Transverse colon (tissue), 4 donors: ENCODE measurements around the gene NOVA1. TPM values are rescaled to one million over a fixed set of nuclear protein-coding genes. Genes with fewer than 3 reads are reported as not detected.

ENCODE experiments used
- DNase-seq: peaks from one replicate; pipeline ENCODE4 v3.0.0-alpha.2; 2019
- H3K27ac ChIP-seq, 4 donors: fragments of 200-600 bp; sonication (generic); 2 replicates each; pipeline ENCODE4 v1.5.1; 2016 to 2018; ENCODE audit warnings: inconsistent platforms in 4 of 4
- H3K27me3 ChIP-seq: fragments of 200-600 bp; sonication (generic); 2 replicates; pipeline ENCODE4 v1.5.1; 2017; ENCODE audit warnings: inconsistent platforms
- H3K36me3 ChIP-seq, 4 donors: fragments of 200-600 bp; sonication (generic); 2 replicates each; pipeline ENCODE4 v1.5.1; 2017 to 2019; ENCODE audit warnings: inconsistent platforms in 4 of 4
- H3K4me1 ChIP-seq, 4 donors: fragments of 200-600 bp; sonication (generic); 2 replicates each; pipeline ENCODE4 v1.5.1; 2017 to 2020; ENCODE audit warnings: inconsistent platforms in 4 of 4
- H3K4me3 ChIP-seq, 4 donors: fragments of 200-600 bp; sonication (generic); 1 replicate in 1 of 4; 2 replicates in 3 of 4; pipeline versions ENCODE4 v1.5.1 to v1.6.1; 2017 to 2019; ENCODE audit warnings: inconsistent platforms in 4 of 4
- H3K9me3 ChIP-seq, 2 donors: fragments of 200-600 bp; sonication (generic); 2 replicates each; pipeline ENCODE4 v1.5.1; 2017 to 2019; ENCODE audit warnings: inconsistent platforms in 2 of 2
- CTCF ChIP-seq, 5 experiments: fragments of 200-600 bp in 3 of 5; fragments of 450-650 bp in 2 of 5; sonication (generic) in 3 of 5; IDR thresholded peaks; 1 replicate in 2 of 5; 2 replicates in 3 of 5; pipeline ENCODE4 v1.5.1; 2016 to 2017; ENCODE audit warnings: antibody characterized with exemption in 5 of 5, inconsistent platforms in 3 of 5, mild to moderate bottlenecking in 2 of 5, moderate library complexity in 1 of 5
- EP300 ChIP-seq: sonication (generic); formaldehyde crosslinking; IDR thresholded peaks from one replicate; pipeline ENCODE4 v1.6.1; 2017; ENCODE audit warnings: antibody characterized with exemption, low read depth
- POLR2A ChIP-seq: fragments of 450-650 bp; IDR thresholded peaks from one replicate; pipeline ENCODE4 v1.6.1; 2016; ENCODE audit warnings: antibody characterized with exemption, mild to moderate bottlenecking, moderate library complexity
- POLR2AphosphoS5 ChIP-seq, 3 donors: sonication (generic); formaldehyde crosslinking; IDR thresholded peaks; one replicate each; pipeline ENCODE4 v1.6.1; 2016; ENCODE audit warnings: antibody characterized with exemption in 3 of 3
- WGBS, 2 donors: methylation state at CpG; one replicate each; pipeline ENCODE4 v1.1.5; 2018; ENCODE audit warnings: low coverage in 1 of 2; 5-methylcytosine and 5-hydroxymethylcytosine counted together
- in situ Hi-C, 4 donors: fragments of 200-750 bp; cut with MboI; loops; one replicate each; pipeline versions ENCODE4 v1.15.0 to v1.15.1; 2017; ENCODE audit warnings: low sequenced_read_pairs in 3 of 4, low pct_ligation_motif_present in 1 of 4, low pct_unique_long_range_greater_than_20kb in 1 of 4
- intact Hi-C: fragments of 100-400 bp; cut with DNase I; formaldehyde crosslinking; loops from one replicate; pipeline ENCODE4 v1.15.1; 2023; ENCODE audit warnings: low total_unique reads
- total RNA-seq, 4 donors: library from RNA; depleted of rRNA; stranded (reverse); fragments of >200 nt; gene quantifications; one replicate each; pipeline ENCODE4 v1.1.0, GENCODE V29; 2016

NOVA1 gene
- total RNA-seq, 4 donors from 2014 or later = 3.1 to 20.2 (median 6.2) TPM

- in situ Hi-C loops (no loop called here), intact Hi-C loops (no loop called here)
- 29 to 51% methylated on average over 7 of the region's 7 CpGs for whole genome bisulfite sequencing, 2 donors
- DNase-seq = peak; percentile 64
- Histone ChIP-seq H3K36me3 (no peaks in the 10 kb centered on the region), H3K4me1 (peaks cover 0 to 18% (median 3%) of the 10 kb centered on the region in 4 donors), H3K27me3 (no peaks in the 10 kb centered on the region), H3K4me3 (no peak overlapping the region), H3K9me3 (no peaks in the 10 kb centered on the region), H3K27ac (peak overlapping the region; percentile 25 to 59 (median 48))
- TF ChIP-seq CTCF (IDR thresholded peaks at IDR 0.05) (no peak), POLR2A (no peak), POLR2AphosphoS5 (IDR thresholded peaks at IDR 0.05) (peak; percentile 61 to 72 (median 64)), EP300 (peak; percentile 52)
Observed at GRCh38 chr14:26415618-26416123, 182.2 kb downstream of the NOVA1 start.

- DNase-seq = no peak
- Histone ChIP-seq H3K36me3 (no peaks in the 10 kb centered on the region), H3K9me3 (no peaks in the 10 kb centered on the region), H3K4me1 (peaks cover 0 to 18% (median 3%) of the 10 kb centered on the region in 4 donors), H3K27ac (peak overlapping the region in 3 of 4 donors; percentile 25 to 59 (median 56)), H3K27me3 (no peaks in the 10 kb centered on the region), H3K4me3 (no peak overlapping the region)
- TF ChIP-seq CTCF (IDR thresholded peaks at IDR 0.05) = no peak
- no peak for TF ChIP-seq POLR2AphosphoS5 (IDR thresholded peaks at IDR 0.05)
- no peak for TF ChIP-seq EP300
- TF ChIP-seq POLR2A = no peak
- in situ Hi-C loops = no loop called here
- intact Hi-C loops = no loop called here
Observed at GRCh38 chr14:26414926-26415325, 182.9 kb downstream of the NOVA1 start.

- no peak for DNase-seq
- intact Hi-C loops = no loop called here
- Histone ChIP-seq H3K4me3 (no peak overlapping the region), H3K4me1 (peaks cover 0 to 18% (median 3%) of the 10 kb centered on the region in 4 donors), H3K27me3 (no peaks in the 10 kb centered on the region), H3K36me3 (no peaks in the 10 kb centered on the region), H3K9me3 (no peaks in the 10 kb centered on the region), H3K27ac (no peak overlapping the region)
- no peak for TF ChIP-seq POLR2AphosphoS5 (IDR thresholded peaks at IDR 0.05)
- no peak for TF ChIP-seq EP300
- no peak for TF ChIP-seq POLR2A
- TF ChIP-seq CTCF (IDR thresholded peaks at IDR 0.05) = no peak
- 38% methylated on average over 1 of the region's 1 CpG; no CpG with 5 or more reads in 1 of the 2 donors for WGBS, 2 donors
- in situ Hi-C loops = no loop called here
Observed at GRCh38 chr14:26414103-26414502, 183.7 kb downstream of the NOVA1 start.

GRCh38 chr14:26412421-26412820 is 185.4 kb downstream of the NOVA1 start:
- intact Hi-C loops (no loop called here), in situ Hi-C loops (no loop called here)
- no peak for TF ChIP-seq POLR2A
- no peak for TF ChIP-seq POLR2AphosphoS5 (IDR thresholded peaks at IDR 0.05)
- no peak for TF ChIP-seq EP300
- no peak for TF ChIP-seq CTCF (IDR thresholded peaks at IDR 0.05)
- Histone ChIP-seq H3K27ac (no peak overlapping the region), H3K36me3 (no peaks in the 10 kb centered on the region), H3K9me3 (no peaks in the 10 kb centered on the region), H3K4me1 (peaks cover 0 to 18% (median 3%) of the 10 kb centered on the region in 4 donors), H3K4me3 (no peak overlapping the region), H3K27me3 (no peaks in the 10 kb centered on the region)
- 78 to 100% methylated on average over 3 of the region's 3 CpGs for WGBS, 2 donors
- no peak for DNase-seq
